Activated CD4-positive, alpha-beta T cell treated with anti-CD3 and anti-CD28 coated beads, Interleukin-10, Interleukin-2, amounts not matched to agents 100 ng/mL and 50 ng/mL, durations not matched to agents 16 hours and 8 hours (primary cell): ENCODE measurements around the gene ANAPC4.
"Not testable (repeated sequence)": the region's sequence is repeated elsewhere in the genome, so short reads cannot be mapped to it uniquely, and the experiment has no call there.

Experiments
- DNase-seq: peaks from one replicate; pipeline ENCODE4 v3.0.0-alpha.2; 2020

The ANAPC4 gene

GRCh38 chr4:25376754-25377571 is at the start of gene ANAPC4:
Gene ANAPC4 (plus strand): TSS chr4:25377263. CDS start chr4:25377428, 165 bp downstream.
- DNase-seq = peak; percentile 99

- DNase-seq = not testable (repeated sequence)
Measured at GRCh38 chr4:25328463-25328862, 48.6 kb upstream of the ANAPC4 start.

- no peak for DNase-seq
Measured at GRCh38 chr4:25330335-25330734, 46.7 kb upstream of the ANAPC4 start.

GRCh38 chr4:25330905-25331808 is 45.9 kb upstream of the ANAPC4 start:
- DNase-seq = peak; percentile 40

GRCh38 chr4:25343671-25344070 is 33.4 kb upstream of the ANAPC4 start:
- no peak for DNase-seq

- DNase-seq = no peak
Measured at GRCh38 chr4:25345744-25346143, 31.3 kb upstream of the ANAPC4 start.

- no peak for DNase-seq
Measured at GRCh38 chr4:25346913-25347312, 30.1 kb upstream of the ANAPC4 start.

- DNase-seq = no peak
Measured at GRCh38 chr4:25347473-25347872, 29.6 kb upstream of the ANAPC4 start.

GRCh38 chr4:25347971-25348370 is 29.1 kb upstream of the ANAPC4 start:
- no peak for DNase-seq

- no peak for DNase-seq
Measured at GRCh38 chr4:25350561-25350960, 26.5 kb upstream of the ANAPC4 start.

GRCh38 chr4:25351777-25352416 is 25.2 kb upstream of the ANAPC4 start:
- no peak for DNase-seq

- DNase-seq = no peak
Measured at GRCh38 chr4:25356068-25356467, 21.0 kb upstream of the ANAPC4 start.

GRCh38 chr4:25358515-25359275 is 18.4 kb upstream of the ANAPC4 start:
- no peak for DNase-seq

GRCh38 chr4:25361253-25361652 is 15.8 kb upstream of the ANAPC4 start:
- no peak for DNase-seq

GRCh38 chr4:25367004-25367621 is 9.9 kb upstream of the ANAPC4 start:
- peak; percentile 40 for DNase-seq

GRCh38 chr4:25367877-25368276 is 9.2 kb upstream of the ANAPC4 start:
- no peak for DNase-seq

- no peak for DNase-seq
Measured at GRCh38 chr4:25368315-25368714, 8.7 kb upstream of the ANAPC4 start.

- DNase-seq = no peak
Measured at GRCh38 chr4:25370242-25370641, 6.8 kb upstream of the ANAPC4 start.

- DNase-seq = not testable (repeated sequence)
Measured at GRCh38 chr4:25372549-25372948, 4.5 kb upstream of the ANAPC4 start.

- no peak for DNase-seq
Measured at GRCh38 chr4:25377572-25378436, 741 bp downstream of the ANAPC4 start.

- peak; percentile 8 for DNase-seq
Measured at GRCh38 chr4:25378437-25378743, 1.3 kb downstream of the ANAPC4 start.
